Renal cortical epithelial cell (primary cell): ENCODE results near the gene PLCXD1. TPM values are rescaled to one million over a fixed set of nuclear protein-coding genes. Genes with fewer than 3 reads are reported as not detected.
"Not testable (repeated sequence)": the region's sequence is repeated elsewhere in the genome, so short reads cannot be mapped to it uniquely, and the experiment has no call there.

Source experiments
- DNase-seq: peaks from one replicate; pipeline ENCODE4 v3.0.0-alpha.2; 2011; ENCODE audit warnings: low read depth
- total RNA-seq: library from RNA; depleted of rRNA; stranded (reverse); fragments of >200 nt; gene quantifications from 2 replicates; pipeline ENCODE4 v1.2.3, GENCODE V29; 2014

PLCXD1 gene
- total RNA-seq, 1 donor from 2014 or later = 10.4 TPM

DNA sequence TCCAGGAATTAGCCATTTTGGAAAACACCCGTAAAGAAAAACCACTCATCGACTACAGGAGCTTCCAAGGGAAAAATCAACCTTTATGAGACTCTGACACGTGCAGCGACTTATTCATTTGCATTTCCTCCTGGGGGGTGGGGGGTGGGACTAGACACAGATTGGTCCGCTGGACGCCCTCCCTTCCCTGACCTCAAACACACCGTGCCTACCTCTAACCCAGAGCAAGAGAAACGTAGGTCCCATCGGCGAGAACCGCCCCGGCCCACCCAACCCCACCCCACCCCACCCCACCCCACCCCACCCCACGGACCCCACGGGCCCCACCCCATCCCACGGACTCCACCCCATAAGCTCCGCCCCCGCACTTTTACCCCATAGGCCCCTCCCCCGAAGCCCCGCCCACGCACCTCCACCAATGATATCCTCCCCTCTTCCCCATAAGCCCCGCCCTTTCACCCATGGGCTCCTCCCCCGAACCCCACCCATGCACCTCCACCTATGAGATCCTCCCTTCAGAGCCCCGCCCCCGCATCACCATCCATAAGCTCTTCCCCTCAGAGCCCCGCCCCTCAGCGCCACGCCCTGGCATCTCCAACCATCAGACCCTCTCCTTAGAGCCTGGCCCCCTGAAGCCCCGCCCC is 36.4 kb downstream of the PLCXD1 start:
- DNase-seq = no peak

DNA sequence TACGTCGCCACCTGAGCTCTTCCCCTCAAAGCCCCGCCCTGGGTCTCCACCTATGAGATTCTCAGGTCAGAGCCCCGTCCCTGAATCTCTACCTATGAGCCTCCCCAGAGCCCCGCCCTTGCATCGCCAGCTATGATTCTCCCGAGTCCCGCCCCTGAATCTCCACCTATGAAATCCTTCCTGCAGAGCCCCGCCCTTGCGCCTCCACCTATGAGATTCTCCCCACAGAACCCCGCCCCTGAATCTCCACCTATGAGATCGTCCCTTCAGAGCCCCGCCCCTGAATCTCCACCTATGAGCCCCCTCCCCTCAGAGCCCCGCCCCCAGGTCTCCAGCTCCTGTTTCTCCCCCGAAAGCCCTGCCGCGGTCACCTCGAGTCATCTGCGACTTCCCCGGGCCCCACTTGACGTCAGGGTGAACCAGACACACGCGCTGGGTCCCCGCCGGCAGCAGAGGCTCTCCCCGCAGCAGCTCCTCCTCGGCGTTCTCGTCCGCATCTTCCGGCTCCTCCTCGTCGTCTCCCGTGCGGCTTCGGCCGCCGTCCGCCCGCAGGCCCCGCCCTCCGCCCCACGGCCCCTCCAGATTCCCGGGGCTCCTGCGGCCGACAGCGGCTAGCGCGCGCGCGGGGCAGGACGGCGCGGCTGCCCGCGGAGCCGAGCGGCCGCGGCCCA is 37.0 kb downstream of the PLCXD1 start:
- peak; percentile 98 for DNase-seq

GRCh38 chrX:318739-319578 is 37.8 kb downstream of the PLCXD1 start, which contains the start of gene GTPBP6:
Gene GTPBP6, minus strand, starts transcription at chrX:318796. Its CDS starts 9 bp downstream, at chrX:318787.
- DNase-seq = peak; percentile 97

DNA sequence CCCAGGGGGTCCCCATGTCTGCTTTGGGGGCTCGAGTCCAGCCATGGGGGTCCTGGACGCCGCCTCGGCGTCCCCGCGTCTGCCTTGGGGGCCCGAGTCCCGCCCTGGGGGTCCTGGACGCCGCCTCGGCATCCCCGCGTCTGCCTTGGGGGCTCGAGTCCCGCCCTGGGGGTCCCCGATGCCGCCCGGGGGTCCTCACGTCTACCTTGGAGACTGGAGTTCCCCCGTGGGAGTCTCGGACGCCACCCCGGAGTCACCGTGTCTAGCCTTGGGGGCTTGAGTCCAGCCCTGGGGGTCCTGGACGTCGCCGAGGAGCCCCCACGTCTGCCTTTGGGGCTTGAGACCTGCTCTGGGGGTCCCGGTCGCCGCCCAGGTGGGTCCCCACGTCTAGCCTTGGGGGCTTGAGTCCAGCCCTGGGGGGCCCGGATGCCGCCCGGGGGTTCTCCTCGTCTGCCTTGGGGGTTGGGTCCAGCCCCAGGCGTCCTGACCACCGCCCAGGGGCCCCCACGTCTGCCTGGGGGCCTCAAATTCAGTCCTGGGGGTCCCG is 38.5 kb downstream of the PLCXD1 start:
- DNase-seq = no peak

GRCh38 chrX:320126-320783 is 39.1 kb downstream of the PLCXD1 start:
- DNase-seq = peak; percentile 11

DNA sequence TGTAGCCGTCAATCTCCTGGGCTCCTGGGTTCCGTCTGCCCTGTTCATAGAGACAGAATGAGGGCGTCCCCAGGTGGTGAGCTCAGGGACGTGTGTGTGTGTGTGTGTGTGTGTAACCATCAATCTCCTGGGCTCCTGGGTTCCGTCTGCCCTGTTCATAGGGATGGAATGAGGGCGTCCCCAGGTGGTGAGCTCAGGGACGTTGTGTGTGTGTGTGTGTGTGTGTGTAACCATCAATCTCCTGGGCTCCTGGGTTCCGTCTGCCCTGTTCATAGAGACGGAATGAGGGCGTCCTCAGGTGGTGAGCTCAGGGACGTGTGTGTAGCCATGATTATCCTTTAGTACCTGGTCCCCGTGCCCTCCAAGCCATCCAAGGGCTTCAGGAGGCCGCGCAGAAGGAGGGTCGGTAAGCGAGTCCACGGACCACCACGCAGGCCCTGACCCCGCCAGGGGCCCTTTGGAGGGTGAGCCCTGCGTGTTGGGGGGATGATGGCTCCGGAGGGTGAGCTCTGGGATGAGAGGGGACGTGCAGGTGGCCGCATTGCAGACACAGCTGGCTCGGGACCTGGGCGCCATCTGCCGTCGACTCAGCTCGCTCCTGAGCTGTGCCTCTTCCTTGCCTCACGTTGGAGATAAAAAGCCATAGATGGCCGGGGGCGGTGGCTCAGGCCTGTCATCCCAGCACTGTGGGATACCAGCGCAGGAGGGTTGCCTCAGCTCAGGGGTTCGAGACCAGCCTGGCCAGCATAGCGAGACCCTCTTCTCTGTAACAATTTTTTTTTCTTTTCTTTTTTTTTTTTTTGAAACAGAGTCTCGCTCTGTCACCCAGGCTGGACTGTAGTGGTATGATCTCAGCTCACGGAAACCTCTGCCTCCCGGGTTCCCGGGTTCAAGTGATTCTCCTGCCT is 42.8 kb downstream of the PLCXD1 start:
- DNase-seq = peak; percentile 35

DNA sequence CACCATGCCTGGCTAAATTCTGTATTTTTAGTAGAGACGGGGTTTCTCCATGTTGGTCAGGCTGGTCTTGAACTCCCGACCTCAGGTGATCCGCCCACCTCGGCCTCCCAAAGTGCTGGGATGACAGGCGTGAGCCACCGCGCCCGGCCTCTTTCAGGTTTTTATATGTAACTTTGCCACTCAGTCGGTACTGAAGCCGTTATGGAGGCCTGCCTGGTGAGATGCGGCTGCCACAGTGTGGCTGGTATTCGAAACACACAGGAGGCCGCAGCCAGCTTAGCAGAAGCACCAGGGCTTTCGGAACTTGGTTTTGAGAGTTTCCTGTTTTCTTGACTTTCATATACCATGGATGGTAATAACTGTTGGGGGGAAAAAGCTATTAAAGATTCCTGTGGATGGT is 43.5 kb downstream of the PLCXD1 start:
- DNase-seq = not testable (repeated sequence)

DNA sequence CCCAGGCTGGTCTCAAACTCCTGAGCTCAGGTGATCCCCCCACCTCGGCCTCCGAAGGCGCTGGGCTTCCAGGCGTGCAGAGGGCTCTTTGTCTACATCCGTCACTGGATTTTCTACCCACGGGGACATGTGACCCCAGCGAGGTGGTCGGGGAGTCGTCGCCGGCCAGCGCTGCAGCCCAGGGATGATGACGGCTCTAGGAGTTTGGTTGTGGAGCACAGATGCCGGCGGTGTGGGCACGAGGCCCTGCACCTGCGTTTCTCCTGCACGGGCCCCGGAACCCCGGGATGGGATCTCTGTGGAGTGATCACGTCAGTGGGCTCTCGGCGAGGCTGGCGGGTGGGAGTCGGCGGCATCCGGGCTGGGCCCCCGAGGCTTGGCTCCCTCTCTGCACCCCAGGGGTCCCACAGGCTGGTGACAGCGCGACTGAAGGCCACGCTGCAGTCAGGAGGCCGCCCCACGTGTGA is 46.5 kb downstream of the PLCXD1 start:
- DNase-seq = no peak

GRCh38 chrX:329291-329910 is 48.2 kb downstream of the PLCXD1 start:
- DNase-seq = no peak

DNA sequence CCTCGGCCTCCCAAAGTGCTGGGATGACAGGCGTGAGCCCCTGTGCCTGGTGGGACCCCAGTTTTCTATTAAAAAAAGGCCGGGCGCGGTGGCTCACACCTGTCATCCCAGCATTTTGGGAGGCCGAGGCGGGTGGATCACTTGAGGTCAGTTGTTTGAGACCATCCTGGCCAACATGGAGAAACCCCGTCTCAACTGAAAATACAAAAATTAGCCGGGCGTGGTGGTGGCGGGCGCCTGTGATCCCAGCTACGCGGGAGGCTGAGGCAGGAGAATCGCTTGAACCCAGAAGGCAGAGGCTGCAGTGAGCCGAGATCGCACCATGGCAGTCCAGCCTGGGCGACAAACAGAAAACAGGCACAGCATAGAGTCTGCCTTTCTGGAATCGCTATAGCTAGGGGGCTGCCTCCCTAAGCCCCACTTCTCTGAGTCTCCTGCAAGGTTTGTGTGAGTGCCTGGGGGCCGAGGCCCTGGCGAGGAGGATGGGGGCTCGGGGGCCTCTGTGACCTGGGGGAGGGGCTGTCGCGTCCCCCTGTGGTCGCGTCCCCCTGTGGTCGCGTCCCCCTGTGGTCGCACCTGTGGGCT is 49.1 kb downstream of the PLCXD1 start:
- not testable (repeated sequence) for DNase-seq

GRCh38 chrX:330726-331150 is 49.6 kb downstream of the PLCXD1 start:
- no peak for DNase-seq

GRCh38 chrX:331151-331824 is 50.1 kb downstream of the PLCXD1 start:
- DNase-seq = no peak

DNA sequence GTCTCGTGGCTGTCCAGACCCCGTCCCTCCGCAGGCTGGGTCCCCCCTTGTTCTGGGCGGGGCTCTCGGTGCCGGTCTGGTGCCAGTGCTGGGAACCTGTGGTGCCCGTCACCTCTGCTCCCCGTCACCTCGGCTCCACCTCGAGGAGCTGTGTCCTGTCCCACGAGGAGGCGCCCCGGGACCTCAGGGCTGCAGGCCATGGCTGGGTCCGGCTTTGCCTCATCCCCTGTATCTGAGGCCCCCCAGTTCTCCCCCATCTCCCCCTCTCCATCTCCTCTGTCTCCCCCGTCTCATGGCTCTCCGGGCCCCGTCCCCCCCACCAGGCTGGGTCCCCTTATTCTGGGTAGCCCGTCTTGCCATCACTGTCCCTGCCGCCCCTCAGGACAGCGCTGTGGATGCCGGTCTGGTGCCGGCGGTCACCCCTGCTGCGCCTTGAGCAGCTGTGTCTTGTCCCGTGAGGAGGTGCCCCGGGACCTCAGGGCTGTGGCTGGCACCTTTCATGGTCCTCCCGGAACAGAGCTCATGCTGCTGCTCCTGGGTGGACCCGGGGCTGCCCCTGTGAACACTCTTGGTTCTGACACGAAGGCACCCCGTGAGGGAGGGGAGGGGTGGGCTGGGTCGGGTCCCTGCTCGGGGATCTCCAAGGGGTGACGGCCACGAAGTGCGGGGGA is 50.8 kb downstream of the PLCXD1 start:
- DNase-seq = no peak

DNA sequence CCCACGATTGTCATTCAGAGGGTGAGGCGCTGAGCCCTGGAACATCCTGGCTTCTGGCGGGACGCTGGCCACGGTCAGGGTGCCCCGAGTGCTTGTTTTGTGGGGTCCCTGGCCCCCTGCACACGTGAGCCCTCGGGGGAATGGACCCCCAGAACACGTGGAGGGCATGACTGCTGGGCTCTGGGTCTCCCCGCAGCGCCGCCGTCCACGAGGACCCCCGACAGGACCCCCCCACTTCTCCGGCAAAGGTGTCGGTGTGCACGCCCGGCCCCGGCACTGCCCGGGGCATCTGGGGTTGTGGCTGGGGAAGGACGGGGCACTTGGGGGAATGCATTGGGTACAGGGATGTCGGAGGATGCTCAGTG is 51.3 kb downstream of the PLCXD1 start:
- DNase-seq = no peak

DNA sequence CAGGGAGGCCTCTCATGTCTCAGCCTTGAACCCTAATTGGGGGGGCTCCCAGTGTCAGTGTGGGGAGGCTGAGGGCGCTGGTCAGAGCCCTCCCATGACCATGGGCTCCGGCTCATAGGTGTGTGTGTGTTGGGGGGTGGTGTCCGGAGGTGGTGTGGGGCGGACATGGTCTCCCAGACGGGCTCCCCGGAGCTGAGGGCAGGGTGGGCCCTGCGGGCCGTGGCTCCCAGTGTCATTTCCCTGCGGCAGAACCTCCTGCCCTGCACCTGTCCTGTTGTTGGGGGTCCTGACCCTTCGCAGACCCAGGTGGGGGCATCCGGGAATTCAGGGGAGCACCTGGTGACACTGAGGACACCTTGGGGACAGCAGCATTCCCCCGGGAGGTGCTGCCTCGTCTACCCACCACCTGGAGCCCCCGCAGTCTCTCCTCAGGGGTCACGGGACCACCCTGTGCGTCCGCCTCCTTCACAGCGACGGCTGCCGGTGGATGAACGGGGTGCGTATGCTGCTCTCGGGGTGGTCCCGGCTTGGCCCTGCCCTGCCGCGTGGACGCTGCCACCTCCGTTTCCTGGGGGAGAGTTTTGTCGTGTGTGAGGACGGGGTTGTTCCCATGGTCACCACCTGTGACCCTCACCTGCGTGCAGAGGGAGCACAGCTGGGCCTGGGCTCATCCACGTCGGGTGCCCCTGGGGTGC is 51.9 kb downstream of the PLCXD1 start:
- DNase-seq = no peak

DNA sequence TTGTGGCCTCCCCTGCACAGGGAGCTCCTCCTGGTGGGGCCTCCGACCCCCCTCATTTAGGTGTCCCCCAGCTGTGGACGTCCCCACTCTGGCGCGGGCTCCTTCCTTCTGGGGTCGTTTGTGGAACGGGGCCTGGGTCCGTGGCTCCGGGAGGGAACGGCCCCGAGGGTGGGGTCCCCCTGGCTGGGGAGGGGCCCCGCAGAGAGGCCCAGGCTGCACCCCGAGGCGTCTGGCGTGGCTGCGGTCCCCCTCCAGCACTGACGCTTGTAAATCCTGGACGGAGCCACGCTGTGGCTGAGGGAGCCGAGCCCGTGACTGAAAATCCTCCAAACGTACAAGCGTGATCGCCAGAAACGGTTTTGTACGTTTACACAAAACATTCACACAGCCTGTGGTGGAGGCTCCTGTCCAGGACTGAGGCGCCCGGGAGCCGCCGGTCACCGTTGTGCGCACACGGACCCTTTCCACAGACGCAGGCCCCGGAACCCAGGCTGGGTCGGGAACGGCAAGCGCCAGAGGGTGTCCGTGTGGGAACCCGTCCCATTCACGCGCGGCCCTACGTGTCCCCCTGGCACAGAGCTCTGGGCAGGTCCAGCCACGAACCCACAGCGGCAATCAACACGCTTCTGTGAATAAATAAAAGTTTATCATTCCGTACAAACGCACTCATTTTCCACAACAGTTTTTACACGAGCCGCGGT is 52.6 kb downstream of the PLCXD1 start:
- no peak for DNase-seq

DNA sequence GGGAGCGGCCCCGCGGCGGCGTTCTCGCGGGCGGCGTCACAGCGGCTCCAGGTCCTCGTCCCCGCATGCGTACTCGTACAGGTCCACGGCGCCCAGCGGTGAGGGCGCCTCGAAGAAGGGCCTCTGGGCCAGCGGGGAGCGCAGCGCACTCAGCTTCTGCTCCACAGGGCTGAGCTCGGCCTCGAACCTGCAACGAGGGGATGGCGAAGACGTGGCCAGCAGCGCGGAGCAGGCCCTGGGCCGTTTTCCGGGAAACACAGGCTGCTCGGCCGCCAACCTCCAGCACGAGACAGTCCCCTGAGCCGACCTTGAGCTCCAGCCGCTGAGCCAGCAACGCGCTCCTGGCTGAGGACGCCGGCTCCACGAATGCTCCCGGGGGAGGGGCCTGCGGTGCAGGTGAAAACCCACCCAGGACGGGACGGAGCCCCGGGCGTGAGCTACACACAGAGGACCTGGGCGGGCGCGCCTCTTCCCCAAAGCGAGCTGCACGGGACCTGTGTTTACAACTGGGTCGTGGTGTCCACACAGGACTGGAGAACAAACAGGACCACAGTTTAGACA is 53.2 kb downstream of the PLCXD1 start:
- DNase-seq = no peak
